H7 (cell line): ENCODE results near the gene INPP4A. TPM values are rescaled to one million over a fixed set of nuclear protein-coding genes. Genes with fewer than 3 reads are reported as not detected.

Source experiments
- DNase-seq: peaks from one replicate; pipeline ENCODE4 v3.0.0; 2012
- H3K27me3 ChIP-seq: 2 replicates; pipeline ENCODE4 v1.6.0; 2011; ENCODE audit warnings: mild to moderate bottlenecking, low read length; ENCODE audit not compliant: control insufficient read depth, insufficient read depth
- H3K36me3 ChIP-seq: replicated peaks from 2 replicates; pipeline ENCODE4 v1.5.1; 2011; ENCODE audit warnings: low read length; ENCODE audit not compliant: control insufficient read depth, insufficient read depth
- H3K4me3 ChIP-seq: 2 replicates; pipeline ENCODE4 v1.5.1; 2011; ENCODE audit warnings: low read depth, mild to moderate bottlenecking, control low read depth, low read length, moderate library complexity; ENCODE audit not compliant: insufficient read depth
- total RNA-seq: library from RNA; depleted of rRNA; stranded (reverse); fragments of >200 nt; shearing (Covaris generic); gene quantifications from 2 replicates; pipeline ENCODE4 v1.2.3, GENCODE V29; 2014

Gene INPP4A
- total RNA-seq, 1 experiment from 2014 or later = 32.0 TPM

- no peak overlapping the region for H3K4me3 ChIP-seq
- no peaks in the 10 kb centered on the region for H3K36me3 ChIP-seq
- DNase-seq = no peak
- H3K27me3 ChIP-seq = no peaks in the 10 kb centered on the region
Measured at GRCh38 chr2:98471402-98472131, 26.9 kb downstream of the INPP4A start.

GRCh38 chr2:98472132-98472650 lies 27.5 kb downstream of the INPP4A start:
- Histone ChIP-seq H3K36me3 (no peaks in the 10 kb centered on the region), H3K27me3 (no peaks in the 10 kb centered on the region), H3K4me3 (no peak overlapping the region)
- DNase-seq = no peak

DNA sequence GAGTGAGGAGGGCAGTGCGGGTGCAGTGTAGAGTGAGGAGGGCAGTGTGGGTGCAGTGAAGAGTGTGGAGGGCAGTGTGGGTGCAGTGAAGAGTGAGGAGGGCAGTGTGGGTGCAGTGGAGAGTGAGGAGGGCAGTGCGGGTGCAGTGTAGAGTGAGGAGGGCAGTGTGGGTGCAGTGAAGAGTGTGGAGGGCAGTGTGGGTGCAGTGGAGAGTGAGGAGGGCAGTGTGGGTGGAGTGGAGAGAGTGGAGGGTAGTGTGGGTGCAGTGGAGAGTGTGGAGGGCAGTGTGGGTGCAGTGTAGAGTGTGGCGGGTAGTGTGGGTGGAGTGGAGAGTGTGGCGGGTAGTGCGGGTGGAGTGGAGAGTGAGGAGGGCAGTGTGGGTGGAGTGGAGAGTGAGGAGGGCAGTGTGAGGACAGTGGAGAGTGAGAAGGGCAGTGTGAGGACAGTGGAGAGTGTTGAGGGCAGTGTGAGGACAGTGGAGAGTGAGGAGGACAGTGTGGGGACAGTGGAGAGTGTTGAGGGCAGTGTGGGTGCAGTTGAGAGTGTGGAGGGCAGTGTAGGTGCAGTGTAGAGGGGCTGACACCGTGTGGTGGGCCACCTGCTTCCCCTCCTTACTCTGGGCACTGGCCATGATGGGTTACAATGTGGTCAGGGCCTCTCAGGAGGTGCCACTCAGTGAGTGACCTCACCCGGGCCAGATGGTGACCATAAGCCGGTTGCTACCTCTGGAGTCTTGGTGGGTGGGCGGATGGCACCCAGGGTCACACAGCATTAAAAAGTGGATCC lies 28.5 kb downstream of the INPP4A start:
- Histone ChIP-seq H3K27me3 (no peaks in the 10 kb centered on the region), H3K4me3 (no peak overlapping the region), H3K36me3 (no peaks in the 10 kb centered on the region)
- DNase-seq = no peak

DNA sequence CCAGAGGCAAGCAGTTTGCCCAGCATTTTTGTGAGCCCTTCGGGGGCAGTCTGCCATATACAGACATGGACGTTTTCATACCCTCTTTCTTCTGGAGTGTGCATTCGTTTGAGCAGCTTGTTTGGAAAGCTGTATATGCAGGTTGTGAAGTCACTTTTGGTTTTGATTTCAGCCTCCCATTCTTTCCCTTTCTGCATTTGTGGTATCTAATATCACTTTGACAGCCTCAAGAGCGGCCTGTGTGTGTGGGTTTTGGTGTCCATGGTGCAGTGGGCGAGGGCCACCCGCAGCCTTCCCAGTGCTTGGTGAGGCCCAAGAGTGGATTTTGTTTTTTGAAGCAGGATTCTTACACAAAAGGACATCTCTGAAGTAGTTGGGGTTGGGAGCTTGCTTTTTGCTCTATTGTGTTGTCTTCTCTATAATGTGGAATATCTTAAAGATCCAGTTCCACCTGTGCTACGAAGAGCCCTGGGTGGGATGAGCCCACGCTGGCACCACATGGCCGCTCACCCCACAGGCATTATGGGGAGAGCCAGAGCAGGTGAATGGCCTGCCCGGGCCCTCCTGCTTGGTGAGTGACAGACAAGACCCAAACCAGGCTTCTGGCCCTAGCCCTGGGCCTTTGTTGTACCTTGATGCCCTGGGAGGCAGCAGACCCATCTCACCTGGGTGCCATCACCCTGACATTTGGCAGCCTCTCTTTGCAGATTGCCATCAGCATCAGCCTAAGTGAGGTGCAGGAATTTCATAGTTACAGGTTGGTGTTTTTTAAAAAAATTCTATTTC lies 29.5 kb downstream of the INPP4A start:
- no peak for DNase-seq
- Histone ChIP-seq H3K4me3 (no peak overlapping the region), H3K36me3 (no peaks in the 10 kb centered on the region), H3K27me3 (no peaks in the 10 kb centered on the region)

- no peaks in the 10 kb centered on the region for H3K36me3 ChIP-seq
- H3K27me3 ChIP-seq = no peaks in the 10 kb centered on the region
- peak; percentile 50 for DNase-seq
- H3K4me3 ChIP-seq = no peak overlapping the region
Measured at GRCh38 chr2:98474979-98475632, 30.4 kb downstream of the INPP4A start.

GRCh38 chr2:98476192-98476868 lies 31.7 kb downstream of the INPP4A start:
- peak; percentile 55 for DNase-seq
- Histone ChIP-seq H3K36me3 (no peaks in the 10 kb centered on the region), H3K27me3 (no peaks in the 10 kb centered on the region), H3K4me3 (no peak overlapping the region)

- no peak for DNase-seq
- Histone ChIP-seq H3K27me3 (no peaks in the 10 kb centered on the region), H3K36me3 (no peaks in the 10 kb centered on the region), H3K4me3 (no peak overlapping the region)
Measured at GRCh38 chr2:98477036-98477435, 32.4 kb downstream of the INPP4A start.

DNA sequence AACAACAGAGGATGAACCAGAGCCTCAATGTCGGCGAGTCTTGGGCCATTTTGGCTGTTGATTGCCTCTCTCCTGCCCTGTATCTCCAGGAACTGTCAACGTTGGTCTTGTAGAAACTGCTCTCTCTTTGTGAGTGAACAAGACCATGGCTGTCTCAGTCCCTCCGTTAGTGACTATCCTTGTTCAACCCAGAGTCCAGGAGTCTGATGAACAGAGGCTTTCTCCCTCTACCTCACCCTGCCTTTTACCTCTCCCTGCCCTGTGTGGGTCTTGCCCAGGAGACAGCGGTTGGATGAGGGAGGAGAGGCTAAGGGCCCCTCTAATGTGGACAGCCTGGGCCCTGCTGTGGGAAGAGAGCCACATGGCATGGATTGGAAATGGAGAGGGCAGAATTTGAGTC lies 32.8 kb downstream of the INPP4A start:
- H3K36me3 ChIP-seq = no peaks in the 10 kb centered on the region
- H3K27me3 ChIP-seq = no peaks in the 10 kb centered on the region
- DNase-seq = no peak

GRCh38 chr2:98478088-98478551 lies 33.5 kb downstream of the INPP4A start:
- H3K36me3 ChIP-seq = no peaks in the 10 kb centered on the region
- DNase-seq = peak; percentile 38
- no peak overlapping the region for H3K4me3 ChIP-seq
- H3K27me3 ChIP-seq = no peaks in the 10 kb centered on the region

More for the DNA sequence above, 32.8 kb downstream of the INPP4A start:
- H3K4me3 ChIP-seq = no peak overlapping the region

- H3K4me3 ChIP-seq = no peak overlapping the region
- H3K27me3 ChIP-seq = no peaks in the 10 kb centered on the region
- DNase-seq = no peak
- no peaks in the 10 kb centered on the region for H3K36me3 ChIP-seq
Measured at GRCh38 chr2:98478907-98479306, 34.2 kb downstream of the INPP4A start.

GRCh38 chr2:98479371-98479770 lies 34.7 kb downstream of the INPP4A start:
- no peaks in the 10 kb centered on the region for H3K27me3 ChIP-seq
- no peak overlapping the region for H3K4me3 ChIP-seq
- H3K36me3 ChIP-seq = no peaks in the 10 kb centered on the region
- no peak for DNase-seq

DNA sequence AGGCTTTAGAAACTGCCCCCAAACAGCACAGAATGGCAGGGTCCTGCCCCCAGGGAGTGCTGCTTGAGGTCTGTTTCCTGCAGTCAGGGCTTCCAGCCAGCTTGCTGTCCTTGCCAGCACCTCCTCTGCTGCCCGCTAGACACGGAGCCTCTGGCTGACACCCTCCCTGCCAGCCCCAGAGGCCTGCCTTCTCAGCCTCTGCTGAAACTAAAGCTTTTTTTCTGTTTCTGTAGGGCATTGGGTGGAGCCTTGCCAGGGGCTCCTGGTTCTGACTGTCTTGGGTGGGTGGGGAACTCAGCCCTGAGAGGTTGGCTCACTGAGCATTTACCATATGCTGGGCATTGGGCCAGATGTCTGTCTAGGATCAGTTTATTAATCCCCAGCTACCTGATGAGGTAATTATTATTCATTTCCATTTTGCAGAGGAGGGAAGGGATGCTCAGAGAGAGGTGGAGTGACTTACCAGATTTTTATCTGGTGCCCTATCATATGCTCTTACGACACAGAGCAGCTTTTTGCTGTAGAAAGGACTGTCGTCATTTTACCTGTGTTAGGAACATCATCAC lies 35.4 kb downstream of the INPP4A start:
- no peak overlapping the region for H3K4me3 ChIP-seq
- no peaks in the 10 kb centered on the region for H3K36me3 ChIP-seq
- no peaks in the 10 kb centered on the region for H3K27me3 ChIP-seq
- peak; percentile 57 for DNase-seq

- H3K27me3 ChIP-seq = no peaks in the 10 kb centered on the region
- H3K36me3 ChIP-seq = no peaks in the 10 kb centered on the region
- DNase-seq = no peak
- H3K4me3 ChIP-seq = no peak overlapping the region
Measured at GRCh38 chr2:98480598-98480997, 35.9 kb downstream of the INPP4A start.
